Measurements from ENCODE around the gene RFC1.
"Not testable (repeated sequence)": the region's sequence is repeated elsewhere in the genome, so short reads cannot be mapped to it uniquely, and the experiment has no call there.

RFC1 gene

GRCh38 chr4:39302901-39303300 is 63.3 kb downstream of the RFC1 start:
- no peak for DNase-seq

- DNase-seq, result no peak
These were observed 70.4 kb downstream of the RFC1 start for GRCh38 chr4:39295784-39296183.

GRCh38 chr4:39292433-39292832 is 73.7 kb downstream of the RFC1 start:
- not testable (repeated sequence) for DNase-seq

GRCh38 chr4:39291686-39292085 is 74.5 kb downstream of the RFC1 start:
- DNase-seq, result no peak

- no peak for DNase-seq
These were observed 78.9 kb downstream of the RFC1 start for GRCh38 chr4:39287223-39287622.

GRCh38 chr4:39286263-39286662 is 79.9 kb downstream of the RFC1 start:
- no peak for DNase-seq

GRCh38 chr4:39285853-39286252 is 80.3 kb downstream of the RFC1 start:
- DNase-seq, result no peak

GRCh38 chr4:39285111-39285795 is 80.9 kb downstream of the RFC1 start:
- DNase-seq, result no peak

- DNase-seq, result no peak
These were observed 85.4 kb downstream of the RFC1 start for GRCh38 chr4:39280770-39281169.

- no peak for DNase-seq
These were observed 86.7 kb downstream of the RFC1 start for GRCh38 chr4:39279416-39279815.

GRCh38 chr4:39278476-39278875 is 87.7 kb downstream of the RFC1 start:
- DNase-seq, result no peak

GRCh38 chr4:39277661-39278060 is 88.5 kb downstream of the RFC1 start:
- not testable (repeated sequence) for DNase-seq

- no peak for DNase-seq
These were observed 91.7 kb downstream of the RFC1 start for GRCh38 chr4:39274503-39274902.

- DNase-seq, result no peak
These were observed 102.3 kb downstream of the RFC1 start for GRCh38 chr4:39263895-39264294.

- no peak for DNase-seq
These were observed 106.4 kb downstream of the RFC1 start for GRCh38 chr4:39259571-39260330.

GRCh38 chr4:39256436-39256835 is 109.7 kb downstream of the RFC1 start:
- no peak for DNase-seq

GRCh38 chr4:39255871-39256270 is 110.3 kb downstream of the RFC1 start:
- no peak for DNase-seq

- DNase-seq, result no peak
These were observed 110.9 kb downstream of the RFC1 start for GRCh38 chr4:39255266-39255665.

- DNase-seq, result no peak
These were observed 122.7 kb downstream of the RFC1 start for GRCh38 chr4:39243462-39243861.
